HepG2 (cell line): ENCODE measurements around the gene SLC25A33. TPM values are rescaled to one million over a fixed set of nuclear protein-coding genes. Genes with fewer than 3 reads are reported as not detected.

ENCODE experiments used
- CBX2 ChIP-seq, 2 experiments: fragments of 200-600 bp in 1 of 2; sonication (generic); formaldehyde crosslinking in 1 of 2; IDR thresholded peaks; 2 replicates each; pipeline versions ENCODE4 v1.7.0 to v1.8.1; 2018 to 2022; ENCODE audit warnings: low read depth in 2 of 2, low read length in 1 of 2, mild to moderate bottlenecking in 1 of 2, missing genetic modification reagents in 1 of 2
- GLMP ChIP-seq: sonication (generic); formaldehyde crosslinking; IDR thresholded peaks from 2 replicates; pipeline ENCODE4 v1.9.0; 2021; ENCODE audit warnings: missing genetic modification reagents, mild to moderate bottlenecking, borderline replicate concordance
- IKZF1 ChIP-seq: fragments of 450-650 bp; IDR thresholded peaks from 2 replicates; pipeline ENCODE4 v1.7.1; 2016
- KLF16 ChIP-seq, 2 experiments: sonication (generic) in 1 of 2; formaldehyde crosslinking in 1 of 2; IDR thresholded peaks; 2 replicates each; pipeline versions ENCODE4 v1.6.1 to v1.8.0; 2016 to 2023; ENCODE audit warnings: missing genetic modification reagents in 2 of 2, missing compliant biosample characterization in 1 of 2
- MYNN ChIP-seq: sonication (generic); formaldehyde crosslinking; IDR thresholded peaks from 2 replicates; pipeline ENCODE4 v1.4.0; 2020; ENCODE audit warnings: mild to moderate bottlenecking, low read depth, missing genetic modification reagents
- SIX4 ChIP-seq: sonication (generic); formaldehyde crosslinking; IDR thresholded peaks from 2 replicates; pipeline ENCODE4 v1.4.0; 2020; ENCODE audit warnings: missing genetic modification reagents
- SMAD3 ChIP-seq: sonication (generic); formaldehyde crosslinking; IDR thresholded peaks from 2 replicates; pipeline ENCODE4 v1.4.0; 2020; ENCODE audit warnings: missing genetic modification reagents
- SNAI1 ChIP-seq: sonication (generic); formaldehyde crosslinking; IDR thresholded peaks from 2 replicates; pipeline ENCODE4 v1.5.0; 2020; ENCODE audit warnings: mild to moderate bottlenecking, missing genetic modification reagents, borderline replicate concordance
- YEATS4 ChIP-seq: sonication (generic); formaldehyde crosslinking; IDR thresholded peaks from 2 replicates; pipeline ENCODE4 v1.4.0; 2020; ENCODE audit warnings: missing genetic modification reagents, borderline replicate concordance
- ZMYM3 ChIP-seq: sonication (generic); formaldehyde crosslinking; IDR thresholded peaks from 2 replicates; pipeline ENCODE4 v1.5.1; 2020; ENCODE audit warnings: mild to moderate bottlenecking, missing genetic modification reagents
- ZNF121 ChIP-seq: sonication (generic); formaldehyde crosslinking; IDR thresholded peaks from 2 replicates; pipeline ENCODE4 v1.5.0; 2020; ENCODE audit warnings: mild to moderate bottlenecking, missing genetic modification reagents
- ZNF337 ChIP-seq: sonication (generic); formaldehyde crosslinking; IDR thresholded peaks from 2 replicates; pipeline ENCODE4 v1.5.1; 2020; ENCODE audit warnings: missing genetic modification reagents, low read depth, mild to moderate bottlenecking, borderline replicate concordance
- ZNF619 ChIP-seq: sonication (generic); formaldehyde crosslinking; IDR thresholded peaks from 2 replicates; pipeline ENCODE4 v1.4.0; 2020; ENCODE audit warnings: mild to moderate bottlenecking, missing genetic modification reagents
- ZNF777 ChIP-seq: sonication (generic); formaldehyde crosslinking; IDR thresholded peaks from 2 replicates; pipeline ENCODE4 v1.4.0; 2020; ENCODE audit warnings: missing genetic modification reagents
- polyA plus RNA-seq, 8 experiments: library from polyadenylated mRNA; depleted of rRNA in 3 of 8; stranded (reverse) in 7 of 8; unstranded in 1 of 8; fragments of >200 nt; fragmentation: Illumina TruSeq in 4 of 8; extraction: Trizol in 4 of 8; gene quantifications; 2 replicates each; pipeline versions ENCODE4 v1.2.1 to v1.2.3, GENCODE V29; 2011 to 2016; ENCODE audit warnings: low read depth in 4 of 8, missing spikeins in 1 of 8, mixed read lengths in 1 of 8; ENCODE audit not compliant: insufficient read depth in 1 of 8
- total RNA-seq, 5 experiments: library from RNA; depleted of rRNA; stranded (reverse); fragments of >200 nt; fragmentation: Illumina TruSeq; extraction: Trizol; gene quantifications; 2 replicates each; pipeline ENCODE4 v1.2.3, GENCODE V29; 2016; ENCODE audit warnings: low read depth in 1 of 5
- TF ChIP-seq, protein P1 (sequence below): sonication (generic); formaldehyde crosslinking; IDR thresholded peaks from 2 replicates; pipeline ENCODE4 v1.4.0; 2020; ENCODE audit warnings: mild to moderate bottlenecking, missing genetic modification reagents
- TF ChIP-seq, protein P2 (sequence below): sonication (generic); formaldehyde crosslinking; IDR thresholded peaks from 2 replicates; pipeline ENCODE4 v1.5.1; 2020; ENCODE audit warnings: mild to moderate bottlenecking, missing genetic modification reagents, borderline replicate concordance

Gene SLC25A33
- total and polyA plus RNA-seq, 2 of the 13 experiments (the other 11 are each of a cell fraction or from before 2014, with no cell fraction given), result 15.4 to 50.3 TPM

GRCh38 chr1:9500756-9501754, 38.2 kb upstream of the SLC25A33 start (continued):
- TF ChIP-seq, protein P1, sequence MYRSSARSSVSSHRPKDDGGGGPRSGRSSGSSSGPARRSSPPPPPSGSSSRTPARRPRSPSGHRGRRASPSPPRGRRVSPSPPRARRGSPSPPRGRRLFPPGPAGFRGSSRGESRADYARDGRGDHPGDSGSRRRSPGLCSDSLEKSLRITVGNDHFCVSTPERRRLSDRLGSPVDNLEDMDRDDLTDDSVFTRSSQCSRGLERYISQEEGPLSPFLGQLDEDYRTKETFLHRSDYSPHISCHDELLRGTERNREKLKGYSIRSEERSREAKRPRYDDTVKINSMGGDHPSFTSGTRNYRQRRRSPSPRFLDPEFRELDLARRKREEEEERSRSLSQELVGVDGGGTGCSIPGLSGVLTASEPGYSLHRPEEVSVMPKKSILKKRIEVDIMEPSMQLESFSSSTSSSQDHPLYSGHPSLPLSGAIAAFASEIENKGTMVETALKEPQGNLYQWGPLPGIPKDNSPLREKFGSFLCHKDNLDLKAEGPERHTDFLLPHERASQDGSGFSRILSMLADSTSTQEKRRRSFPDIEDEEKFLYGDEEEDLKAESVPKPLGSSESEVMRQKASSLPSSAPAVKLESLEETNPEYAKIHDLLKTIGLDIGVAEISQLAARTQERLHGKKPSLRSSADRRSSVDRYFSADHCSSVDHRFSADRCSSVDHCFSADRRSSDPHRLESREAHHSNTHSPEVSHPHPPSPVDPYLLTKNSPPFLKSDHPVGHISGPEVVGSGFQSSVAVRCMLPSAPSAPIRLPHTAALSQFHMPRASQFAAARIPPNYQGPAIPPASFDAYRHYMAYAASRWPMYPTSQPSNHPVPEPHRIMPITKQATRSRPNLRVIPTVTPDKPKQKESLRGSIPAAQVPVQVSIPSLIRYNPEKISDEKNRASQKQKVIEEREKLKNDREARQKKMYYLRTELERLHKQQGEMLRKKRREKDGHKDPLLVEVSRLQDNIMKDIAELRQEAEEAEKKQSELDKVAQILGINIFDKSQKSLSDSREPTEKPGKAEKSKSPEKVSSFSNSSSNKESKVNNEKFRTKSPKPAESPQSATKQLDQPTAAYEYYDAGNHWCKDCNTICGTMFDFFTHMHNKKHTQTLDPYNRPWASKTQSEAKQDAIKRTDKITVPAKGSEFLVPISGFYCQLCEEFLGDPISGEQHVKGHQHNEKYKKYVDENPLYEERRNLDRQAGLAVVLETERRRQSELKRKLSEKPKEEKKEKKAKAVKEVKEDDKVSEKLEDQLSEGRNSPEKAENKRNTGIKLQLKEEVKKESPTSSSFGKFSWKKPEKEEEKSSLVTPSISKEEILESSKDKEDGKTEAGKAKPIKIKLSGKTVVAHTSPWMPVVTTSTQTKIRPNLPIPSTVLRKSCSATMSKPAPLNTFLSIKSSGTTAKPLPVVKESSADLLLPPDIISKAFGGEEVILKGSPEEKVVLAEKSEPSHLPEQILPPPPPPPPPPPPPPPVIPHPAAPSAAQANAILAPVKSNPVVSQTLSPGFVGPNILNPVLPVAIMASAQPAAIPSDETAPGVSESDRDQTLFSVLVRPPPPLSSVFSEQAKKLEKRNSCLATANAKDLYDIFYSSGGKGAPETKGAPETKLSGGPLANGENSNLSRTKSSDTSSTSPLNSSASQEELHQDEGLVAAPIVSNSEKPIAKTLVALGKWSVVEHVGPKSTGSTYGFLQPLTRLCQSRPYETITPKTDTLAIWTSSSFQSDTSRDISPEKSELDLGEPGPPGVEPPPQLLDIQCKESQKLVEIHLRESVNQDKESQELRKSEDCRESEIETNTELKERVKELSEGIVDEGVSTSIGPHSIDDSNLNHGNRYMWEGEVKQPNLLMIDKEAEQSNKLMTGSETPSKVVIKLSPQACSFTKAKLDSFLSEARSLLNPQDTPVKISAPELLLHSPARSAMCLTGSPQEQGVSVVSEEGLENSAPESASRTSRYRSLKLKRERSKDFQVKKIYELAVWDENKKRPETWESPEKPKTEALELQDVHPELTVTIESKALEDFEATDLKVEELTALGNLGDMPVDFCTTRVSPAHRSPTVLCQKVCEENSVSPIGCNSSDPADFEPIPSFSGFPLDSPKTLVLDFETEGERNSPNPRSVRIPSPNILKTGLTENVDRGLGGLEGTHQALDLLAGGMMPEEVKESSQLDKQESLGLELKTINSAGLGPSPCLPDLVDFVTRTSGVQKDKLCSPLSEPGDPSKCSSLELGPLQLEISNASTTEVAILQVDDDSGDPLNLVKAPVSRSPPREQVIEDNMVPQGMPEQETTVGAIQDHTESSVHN, result no peak
- TF ChIP-seq CBX2 (IDR thresholded peaks at IDR 0.05; ENCODE audit: low read depth, low read length) (no peak), CBX2 (CRISPR knock-in tag; IDR thresholded peaks at IDR 0.05; ENCODE audit: low read depth) (no peak), IKZF1 (no peak), ZNF777 (CRISPR knock-in tag) (no peak), ZMYM3 (CRISPR knock-in tag) (peak; percentile 60), SNAI1 (no peak), MYNN (no peak), SIX4 (CRISPR knock-in tag) (no peak), YEATS4 (CRISPR knock-in tag) (no peak; the same call in 1 of the 2 replicates), ZNF121 (peak; percentile 32; the same call in 1 of the 2 replicates), SMAD3 (CRISPR knock-in tag) (0 out of 2 replicates have a peak, but pooled peaks have one; percentile 43), ZNF337 (CRISPR knock-in tag) (no peak), ZNF619 (CRISPR knock-in tag) (no peak), KLF16 (CRISPR knock-in tag; IDR thresholded peaks at IDR 0.05) (no peak), GLMP (CRISPR knock-in tag) (no peak)
- TF ChIP-seq, protein P2, sequence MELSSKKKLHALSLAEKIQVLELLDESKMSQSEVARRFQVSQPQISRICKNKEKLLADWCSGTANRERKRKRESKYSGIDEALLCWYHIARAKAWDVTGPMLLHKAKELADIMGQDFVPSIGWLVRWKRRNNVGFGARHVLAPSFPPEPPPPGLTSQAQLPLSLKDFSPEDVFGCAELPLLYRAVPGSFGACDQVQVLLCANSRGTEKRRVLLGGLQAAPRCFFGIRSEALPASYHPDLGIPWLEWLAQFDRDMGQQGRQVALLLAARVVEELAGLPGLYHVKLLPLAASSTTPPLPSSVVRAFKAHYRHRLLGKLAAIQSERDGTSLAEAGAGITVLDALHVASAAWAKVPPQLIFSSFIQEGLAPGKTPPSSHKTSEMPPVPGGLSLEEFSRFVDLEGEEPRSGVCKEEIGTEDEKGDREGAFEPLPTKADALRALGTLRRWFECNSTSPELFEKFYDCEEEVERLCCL, result no peak
